Measurements from ENCODE around the gene SIPA1L3.

DNA sequence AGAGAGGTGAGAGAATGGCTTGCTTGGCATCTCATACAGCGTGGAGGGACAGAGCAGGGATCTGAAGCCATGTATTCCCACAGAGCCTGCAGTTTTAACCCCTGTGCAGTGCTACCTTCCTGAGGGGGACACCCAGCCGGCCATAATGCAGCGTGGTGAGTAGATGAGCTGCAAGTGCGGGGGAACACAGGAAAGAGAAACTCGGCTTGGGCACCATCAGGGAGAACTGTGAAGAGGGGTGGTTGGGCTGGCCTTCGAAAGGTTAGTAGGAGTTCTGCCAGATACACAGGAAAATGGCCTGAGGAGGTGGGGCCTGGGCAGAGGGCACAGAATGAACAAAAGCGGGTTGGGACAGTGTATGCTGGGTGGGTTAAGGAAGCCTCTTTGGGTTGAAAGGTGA is 88.3 kb downstream of the SIPA1L3 start:
- TF ChIP-seq POLR2A (IDR thresholded peaks at IDR 0.05): no peak
- TF ChIP-seq, protein P1, sequence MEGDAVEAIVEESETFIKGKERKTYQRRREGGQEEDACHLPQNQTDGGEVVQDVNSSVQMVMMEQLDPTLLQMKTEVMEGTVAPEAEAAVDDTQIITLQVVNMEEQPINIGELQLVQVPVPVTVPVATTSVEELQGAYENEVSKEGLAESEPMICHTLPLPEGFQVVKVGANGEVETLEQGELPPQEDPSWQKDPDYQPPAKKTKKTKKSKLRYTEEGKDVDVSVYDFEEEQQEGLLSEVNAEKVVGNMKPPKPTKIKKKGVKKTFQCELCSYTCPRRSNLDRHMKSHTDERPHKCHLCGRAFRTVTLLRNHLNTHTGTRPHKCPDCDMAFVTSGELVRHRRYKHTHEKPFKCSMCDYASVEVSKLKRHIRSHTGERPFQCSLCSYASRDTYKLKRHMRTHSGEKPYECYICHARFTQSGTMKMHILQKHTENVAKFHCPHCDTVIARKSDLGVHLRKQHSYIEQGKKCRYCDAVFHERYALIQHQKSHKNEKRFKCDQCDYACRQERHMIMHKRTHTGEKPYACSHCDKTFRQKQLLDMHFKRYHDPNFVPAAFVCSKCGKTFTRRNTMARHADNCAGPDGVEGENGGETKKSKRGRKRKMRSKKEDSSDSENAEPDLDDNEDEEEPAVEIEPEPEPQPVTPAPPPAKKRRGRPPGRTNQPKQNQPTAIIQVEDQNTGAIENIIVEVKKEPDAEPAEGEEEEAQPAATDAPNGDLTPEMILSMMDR (IDR thresholded peaks at IDR 0.05): no peak
- no peak for TF ChIP-seq POLR2AphosphoS5 (IDR thresholded peaks at IDR 0.05)

All from breast epithelium (tissue), 3 donors.